ENCODE data around the gene SLC6A12. TPM values are rescaled to one million over a fixed set of nuclear protein-coding genes. Genes with fewer than 3 reads are reported as not detected.

The SLC6A12 gene
- total and polyA plus RNA-seq, 2 donors (not counting 3 experiments of a cell fraction or from before 2014, with no cell fraction given): not detected

- Histone ChIP-seq H2AFZ (ENCODE audit: low read depth, low read length) (no peak overlapping the region), H3K9me1 (replicated peaks; ENCODE audit: control insufficient read depth, extremely low read depth, insufficient read depth, low read length) (no peaks in the 10 kb centered on the region), H3K4me2 (ENCODE audit: insufficient read depth, low read length) (no peak overlapping the region), H3K9ac (replicated peaks; ENCODE audit: extremely low read depth, insufficient read depth, low read length) (no peak overlapping the region), H3K27me3 (ENCODE audit: control insufficient read depth in 2 of 2, insufficient read depth in 2 of 2, low read length in 2 of 2) (peaks cover 0 to 2% of the 10 kb centered on the region in 2 experiments), H3K79me2 (ENCODE audit: control insufficient read depth, insufficient read depth, low read length) (no peaks in the 10 kb centered on the region), H3K4me3 (replicated peaks in 1 of 3; ENCODE audit: insufficient read depth in 1 of 3, low read depth in 1 of 3, low read length in 3 of 3) (no peak overlapping the region), H3K27ac (ENCODE audit: insufficient read depth, low read depth, low read length) (no peak overlapping the region), H3K36me3 (ENCODE audit: control insufficient read depth in 2 of 2, extremely low read depth in 1 of 2, insufficient read depth in 2 of 2, low read length in 2 of 2) (no peaks in the 10 kb centered on the region), H4K20me1 (replicated peaks; ENCODE audit: control insufficient read depth, extremely low read depth, insufficient read depth, low read length) (no peaks in the 10 kb centered on the region), H3K9me3 (replicated peaks; ENCODE audit: control insufficient read depth, insufficient read depth, low read length) (no peaks in the 10 kb centered on the region), H3K4me1 (ENCODE audit: control insufficient read depth, extremely low read depth, insufficient read depth, low read length) (no peaks in the 10 kb centered on the region)
- DNase-seq (ENCODE audit: low read depth, low spot score) (no peak), FAIRE-seq (no peak)
- dilution Hi-C loops (cut with MboI; ENCODE audit: extremely low pct_ligation_motif_present, low sequenced_read_pairs) (no loop called here), intact Hi-C loops (cut with micrococcal nuclease) (no loop called here)
- no TSS peak for BruUV-seq (replicated peaks)
- TF ChIP-seq FOS (IDR thresholded peaks at IDR 0.05; ENCODE audit: borderline replicate concordance, insufficient read depth, low read length) (no peak), POLR2AphosphoS5 (IDR thresholded peaks at IDR 0.05; ENCODE audit: insufficient read depth, low read depth, low read length) (no peak), EZH2 (IDR thresholded peaks at IDR 0.05; ENCODE audit: borderline replicate concordance, low read depth, low read length, severe bottlenecking) (no peak), CTCF (IDR thresholded peaks at IDR 0.05; ENCODE audit: extremely low read depth in 1 of 2, insufficient read depth in 1 of 2, low read depth in 1 of 2, low read length in 2 of 2) (no peak), POLR2A (IDR thresholded peaks at IDR 0.05; ENCODE audit: low read depth, low read length) (no peak), MYC (IDR thresholded peaks at IDR 0.05; ENCODE audit: low read depth, low read length) (no peak), GATA2 (IDR thresholded peaks at IDR 0.05; ENCODE audit: insufficient read depth, insufficient read length, low read depth, low read length) (no peak), JUN (IDR thresholded peaks at IDR 0.05; ENCODE audit: borderline replicate concordance, insufficient read depth, insufficient read length, low read depth) (no peak)
- TF ChIP-seq, protein P1, sequence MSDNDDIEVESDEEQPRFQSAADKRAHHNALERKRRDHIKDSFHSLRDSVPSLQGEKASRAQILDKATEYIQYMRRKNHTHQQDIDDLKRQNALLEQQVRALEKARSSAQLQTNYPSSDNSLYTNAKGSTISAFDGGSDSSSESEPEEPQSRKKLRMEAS (IDR thresholded peaks at IDR 0.05; ENCODE audit: insufficient read depth, insufficient read length): no peak
- ChIA-PET CTCF (no interaction called here), POLR2A (no interaction called here)
Measured at GRCh38 chr12:174596-174995, 39.4 kb downstream of the SLC6A12 start.

Data from endothelial cell of umbilical vein (primary cell).